Measurements from ENCODE around the gene MYOM1. TPM values are rescaled to one million over a fixed set of nuclear protein-coding genes. Genes with fewer than 3 reads are reported as not detected.

MYOM1 gene
- total RNA-seq, 2 donors from 2014 or later = 0.39 to 1.1 TPM

DNA sequence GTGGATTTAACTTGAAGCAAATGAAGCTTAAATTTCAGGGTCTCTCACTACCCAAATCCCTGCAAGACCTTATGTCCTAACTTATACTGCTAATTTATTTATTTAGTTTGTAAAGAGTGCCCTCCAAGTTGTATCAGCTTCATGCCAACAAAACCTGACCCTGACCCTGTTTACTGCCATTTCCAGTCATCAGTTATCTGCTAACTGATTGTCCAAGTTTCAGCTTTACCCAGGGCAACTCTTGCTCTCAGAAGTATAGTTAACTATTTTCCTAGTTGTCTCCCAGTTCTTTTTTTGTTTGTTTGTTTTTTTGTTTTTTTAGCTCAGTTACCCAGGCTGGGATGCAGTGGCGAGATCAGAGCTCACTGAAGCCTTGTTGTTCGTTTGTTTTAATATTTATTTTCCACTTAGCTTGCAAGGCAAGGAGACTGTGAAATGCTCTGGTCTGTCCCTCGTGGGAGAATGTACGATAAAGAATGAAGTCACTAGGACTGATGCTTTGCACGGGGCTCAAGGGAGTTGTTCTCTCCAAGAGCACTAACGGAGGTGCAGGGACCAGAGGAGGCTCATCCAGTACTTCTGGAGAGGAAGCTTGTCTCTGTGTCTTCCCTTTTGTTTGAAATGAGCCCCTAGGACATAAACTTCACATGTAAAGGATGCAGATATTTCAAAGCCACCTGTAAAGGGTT is 35.3 kb downstream of the MYOM1 start:
- DNase-seq (no peak), ATAC-seq (replicated peaks in 1 of 2) (no peak)
- Mint-ChIP-seq H3K4me3 (no peak overlapping the region), H3K36me3 (ENCODE audit: insufficient read depth in 2 of 2) (no peaks in the 10 kb centered on the region), H3K27ac (no peak overlapping the region), H3K9me3 (no peaks in the 10 kb centered on the region), H3K4me1 (ENCODE audit: low read depth) (no peaks in the 10 kb centered on the region), H3K27me3 (ENCODE audit: low read depth) (no peaks in the 10 kb centered on the region)

DNA sequence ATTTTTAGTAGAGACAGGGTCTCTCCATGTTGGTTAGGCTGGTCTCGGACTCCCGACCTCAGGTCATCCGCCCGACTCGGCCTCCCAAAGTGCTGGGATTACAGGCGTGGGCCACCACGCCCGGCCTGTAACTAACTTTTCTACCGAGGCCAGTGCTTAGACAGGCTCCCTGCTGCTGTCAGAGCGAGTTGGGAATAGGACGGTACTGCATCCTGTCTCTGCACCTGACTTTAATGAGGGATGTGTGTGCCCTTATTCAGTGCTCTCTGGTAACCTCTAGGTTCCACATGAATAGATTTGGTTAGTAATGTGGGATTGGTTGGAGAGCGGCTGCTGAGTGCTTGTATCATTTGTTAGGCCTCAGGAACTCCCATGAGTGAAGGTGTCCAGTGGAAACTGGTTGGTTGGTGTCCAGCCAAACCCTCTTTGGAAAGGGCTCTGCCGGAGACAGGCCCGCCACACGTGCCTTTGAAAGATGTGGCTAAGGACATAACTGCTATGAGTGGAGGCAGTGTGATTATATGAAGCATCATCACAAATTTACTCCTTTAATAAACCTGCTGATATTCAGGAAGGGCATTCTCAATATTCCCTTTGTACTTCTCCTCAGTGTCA is 36.6 kb downstream of the MYOM1 start:
- Mint-ChIP-seq H3K9me3 (no peaks in the 10 kb centered on the region), H3K36me3 (ENCODE audit: insufficient read depth in 2 of 2) (no peaks in the 10 kb centered on the region), H3K4me1 (ENCODE audit: low read depth) (peaks cover 9% of the 10 kb centered on the region), H3K4me3 (no peak overlapping the region), H3K27me3 (ENCODE audit: low read depth) (no peaks in the 10 kb centered on the region), H3K27ac (no peak overlapping the region)
- no peak for DNase-seq
- no peak for ATAC-seq (replicated peaks in 1 of 2)

DNA sequence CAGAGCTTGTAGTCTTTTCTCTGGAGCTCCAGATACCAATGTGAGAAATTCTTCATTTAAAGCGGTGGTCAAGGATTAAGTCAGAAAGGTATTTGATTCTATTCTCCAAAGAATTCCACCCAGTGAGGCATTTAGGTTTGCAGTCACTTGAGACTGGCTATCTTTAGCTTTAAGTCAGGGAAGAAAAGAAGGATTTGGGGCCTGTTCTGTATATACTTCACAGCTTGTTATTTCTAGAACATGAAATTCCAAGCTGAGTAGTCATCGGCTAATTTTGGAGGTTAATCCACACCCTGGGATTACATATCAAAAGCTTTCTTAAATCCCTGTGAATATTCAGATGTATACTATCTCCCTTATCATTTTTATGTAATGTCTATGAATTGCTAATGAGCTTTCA is 39.4 kb downstream of the MYOM1 start:
- Mint-ChIP-seq H3K27me3 (ENCODE audit: low read depth) (no peaks in the 10 kb centered on the region), H3K27ac (no peak overlapping the region), H3K36me3 (ENCODE audit: insufficient read depth in 2 of 2) (no peaks in the 10 kb centered on the region), H3K9me3 (no peaks in the 10 kb centered on the region), H3K4me1 (ENCODE audit: low read depth) (peaks cover 15% of the 10 kb centered on the region), H3K4me3 (no peak overlapping the region)
- no peak for DNase-seq
- ATAC-seq (replicated peaks in 1 of 2) = no peak

DNA sequence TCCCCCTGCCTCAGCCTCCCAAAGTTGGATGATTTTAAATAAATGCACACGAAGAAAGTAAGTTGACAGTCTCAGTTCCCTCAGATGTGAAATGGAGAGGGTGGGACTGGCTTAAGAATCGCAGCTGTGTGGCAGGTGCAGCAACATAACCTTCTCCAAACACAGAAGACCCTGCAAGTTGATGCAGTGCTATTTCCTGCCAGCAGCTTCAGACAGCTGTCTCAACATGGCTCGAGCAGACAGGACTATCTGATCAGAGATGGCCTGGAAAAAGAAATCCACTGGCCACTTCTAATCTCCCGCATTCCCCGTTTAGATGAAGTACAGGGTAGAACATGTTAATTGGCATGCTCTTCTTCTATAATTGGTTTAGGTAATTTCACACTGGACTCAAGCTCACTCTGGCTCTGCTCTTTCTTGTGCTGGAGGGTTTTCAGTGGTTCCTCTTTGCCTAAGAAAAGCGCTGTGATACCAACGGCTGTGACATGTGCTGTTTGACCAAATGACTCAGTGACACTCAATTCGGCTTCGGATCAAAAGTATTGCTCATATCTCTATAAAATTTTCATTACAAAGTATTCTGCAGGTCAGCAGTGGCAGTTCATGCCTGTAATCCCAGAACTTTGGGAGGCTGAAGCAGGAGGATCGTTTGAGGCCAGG is 40.2 kb downstream of the MYOM1 start:
- no peak for ATAC-seq (replicated peaks in 1 of 2)
- Mint-ChIP-seq H3K9me3 (no peaks in the 10 kb centered on the region), H3K4me1 (ENCODE audit: low read depth) (peaks cover 15% of the 10 kb centered on the region), H3K27me3 (ENCODE audit: low read depth) (no peaks in the 10 kb centered on the region), H3K36me3 (ENCODE audit: insufficient read depth in 2 of 2) (no peaks in the 10 kb centered on the region), H3K27ac (no peak overlapping the region), H3K4me3 (no peak overlapping the region)
- no peak for DNase-seq

DNA sequence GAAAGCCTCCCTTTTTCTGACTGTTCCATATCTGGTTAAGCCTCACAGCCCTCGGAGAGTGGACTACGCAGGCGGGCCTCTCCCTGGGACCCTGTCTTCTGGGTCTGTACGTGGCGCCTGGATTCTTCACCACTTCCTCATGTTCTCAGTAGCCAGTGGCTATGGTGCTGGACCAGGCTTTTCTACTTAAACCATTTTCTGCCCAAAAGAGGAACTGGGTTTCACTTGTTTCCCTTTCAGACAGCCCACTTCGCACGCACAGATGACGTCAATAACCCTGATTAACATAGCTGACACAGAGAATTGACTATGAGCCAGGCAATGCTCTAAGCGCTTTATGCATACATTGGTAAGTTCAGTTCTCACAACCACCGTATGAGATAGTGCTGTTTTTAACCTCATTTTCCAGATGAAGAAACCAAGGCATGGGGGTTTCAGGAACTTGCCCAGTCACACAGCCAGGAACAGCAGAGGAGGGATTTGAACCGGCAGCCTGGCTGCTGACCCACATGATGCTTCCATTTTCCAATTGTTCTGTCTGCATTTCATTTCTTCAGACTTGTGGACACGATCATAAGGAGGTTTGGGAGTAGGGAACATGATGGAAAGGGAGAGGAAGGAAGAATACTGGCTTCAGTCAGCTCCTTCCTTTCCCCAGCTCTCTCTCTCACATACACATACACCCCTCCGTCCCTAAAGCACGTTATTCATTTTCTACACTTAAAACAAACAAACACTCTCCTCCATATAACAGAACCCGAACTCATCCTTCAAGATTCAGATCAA is 41.7 kb downstream of the MYOM1 start:
- ATAC-seq (replicated peaks in 1 of 2) (peak; percentile 71 to 88), DNase-seq (peak; percentile 18 to 31)
- no peak overlapping the region for H3K27ac Mint-ChIP-seq
- H3K4me1 Mint-ChIP-seq (ENCODE audit: low read depth) = peaks cover 15% of the 10 kb centered on the region
- H3K36me3 Mint-ChIP-seq (ENCODE audit: insufficient read depth in 2 of 2) = no peaks in the 10 kb centered on the region
- H3K27me3 Mint-ChIP-seq (ENCODE audit: low read depth) = no peaks in the 10 kb centered on the region
- H3K9me3 Mint-ChIP-seq = no peaks in the 10 kb centered on the region
- peak overlapping the region in 1 of 2 donors; percentile 31 for H3K4me3 Mint-ChIP-seq

DNA sequence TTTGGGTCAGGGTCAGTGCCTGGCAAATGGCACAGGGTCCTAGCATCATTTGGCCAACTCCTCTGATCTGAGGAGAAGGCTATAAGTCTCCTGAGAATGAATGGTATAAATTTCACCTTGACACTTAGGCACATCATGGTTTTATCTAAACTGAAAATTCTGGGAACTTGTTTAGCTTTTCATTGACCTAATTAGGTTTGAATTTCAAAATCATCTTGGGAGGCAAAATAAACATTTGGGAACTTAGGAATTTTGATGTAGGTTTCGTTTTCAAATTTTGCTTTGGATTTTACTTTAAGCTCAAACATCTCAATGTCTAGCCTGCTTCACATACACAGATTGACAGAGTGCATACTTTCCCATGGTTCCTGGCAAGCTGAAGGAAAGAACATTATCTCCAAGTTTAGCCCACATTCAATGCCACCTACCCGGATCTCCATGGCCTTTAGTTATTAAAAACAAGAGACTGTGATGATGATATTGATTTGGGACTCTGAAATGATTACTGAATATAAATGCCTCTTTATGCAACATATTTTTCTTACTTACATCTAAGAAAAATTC is 44.5 kb downstream of the MYOM1 start:
- no peak for ATAC-seq (replicated peaks in 1 of 2)
- Mint-ChIP-seq H3K27me3 (ENCODE audit: low read depth) (no peaks in the 10 kb centered on the region), H3K27ac (no peak overlapping the region), H3K4me1 (ENCODE audit: low read depth) (peaks cover 15% of the 10 kb centered on the region), H3K36me3 (ENCODE audit: insufficient read depth in 2 of 2) (no peaks in the 10 kb centered on the region), H3K4me3 (no peak overlapping the region), H3K9me3 (no peaks in the 10 kb centered on the region)
- no peak for DNase-seq

DNA sequence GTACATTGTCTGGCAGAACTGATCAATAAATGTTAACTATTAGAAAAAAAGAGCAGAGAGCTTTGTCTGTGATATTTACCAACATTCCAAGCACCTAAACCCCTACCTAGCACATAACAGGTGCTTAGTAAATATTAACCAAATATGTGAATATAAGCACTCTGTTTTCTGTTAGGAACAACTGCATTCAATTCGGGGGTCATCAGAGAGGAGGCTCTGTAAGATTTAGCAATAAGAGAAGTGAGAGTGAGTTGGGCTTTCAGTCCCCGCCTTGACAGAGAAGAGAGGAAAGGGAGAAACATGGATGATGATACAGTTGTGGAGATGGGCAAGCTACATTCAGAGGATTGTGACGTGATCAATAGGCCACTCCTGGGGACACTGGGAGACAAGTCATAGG is 47.7 kb downstream of the MYOM1 start:
- H3K9me3 Mint-ChIP-seq = no peaks in the 10 kb centered on the region
- no peaks in the 10 kb centered on the region for H3K4me1 Mint-ChIP-seq (ENCODE audit: low read depth)
- ATAC-seq (replicated peaks in 1 of 2) (no peak), DNase-seq (no peak)
- no peaks in the 10 kb centered on the region for H3K36me3 Mint-ChIP-seq (ENCODE audit: insufficient read depth in 2 of 2)
- no peaks in the 10 kb centered on the region for H3K27me3 Mint-ChIP-seq (ENCODE audit: low read depth)
- no peak overlapping the region for H3K27ac Mint-ChIP-seq
- no peak overlapping the region for H3K4me3 Mint-ChIP-seq

DNA sequence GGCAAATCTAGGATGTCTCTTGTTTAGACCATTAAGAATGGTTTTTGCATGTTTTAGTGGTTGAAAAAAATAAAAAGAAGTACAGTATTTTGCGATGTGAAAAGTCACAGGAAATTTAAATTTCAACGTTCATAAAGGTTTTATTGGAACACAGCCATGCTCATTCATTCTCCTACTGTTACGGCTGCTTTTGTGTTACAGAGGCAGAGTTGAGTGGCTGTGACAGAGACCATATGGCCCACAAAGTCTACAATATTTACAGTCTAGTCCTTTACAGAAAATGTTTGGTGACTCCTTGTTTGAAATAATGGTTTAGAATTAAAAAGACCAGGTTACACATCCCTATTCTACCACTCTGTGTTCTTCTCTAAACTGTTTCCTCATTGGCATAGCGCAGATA is 48.1 kb downstream of the MYOM1 start:
- H3K27ac Mint-ChIP-seq = no peak overlapping the region
- ATAC-seq (replicated peaks in 1 of 2) = no peak
- no peaks in the 10 kb centered on the region for H3K4me1 Mint-ChIP-seq (ENCODE audit: low read depth)
- no peaks in the 10 kb centered on the region for H3K9me3 Mint-ChIP-seq
- no peaks in the 10 kb centered on the region for H3K36me3 Mint-ChIP-seq (ENCODE audit: insufficient read depth in 2 of 2)
- H3K4me3 Mint-ChIP-seq = no peak overlapping the region
- DNase-seq = no peak
- H3K27me3 Mint-ChIP-seq (ENCODE audit: low read depth) = no peaks in the 10 kb centered on the region

DNA sequence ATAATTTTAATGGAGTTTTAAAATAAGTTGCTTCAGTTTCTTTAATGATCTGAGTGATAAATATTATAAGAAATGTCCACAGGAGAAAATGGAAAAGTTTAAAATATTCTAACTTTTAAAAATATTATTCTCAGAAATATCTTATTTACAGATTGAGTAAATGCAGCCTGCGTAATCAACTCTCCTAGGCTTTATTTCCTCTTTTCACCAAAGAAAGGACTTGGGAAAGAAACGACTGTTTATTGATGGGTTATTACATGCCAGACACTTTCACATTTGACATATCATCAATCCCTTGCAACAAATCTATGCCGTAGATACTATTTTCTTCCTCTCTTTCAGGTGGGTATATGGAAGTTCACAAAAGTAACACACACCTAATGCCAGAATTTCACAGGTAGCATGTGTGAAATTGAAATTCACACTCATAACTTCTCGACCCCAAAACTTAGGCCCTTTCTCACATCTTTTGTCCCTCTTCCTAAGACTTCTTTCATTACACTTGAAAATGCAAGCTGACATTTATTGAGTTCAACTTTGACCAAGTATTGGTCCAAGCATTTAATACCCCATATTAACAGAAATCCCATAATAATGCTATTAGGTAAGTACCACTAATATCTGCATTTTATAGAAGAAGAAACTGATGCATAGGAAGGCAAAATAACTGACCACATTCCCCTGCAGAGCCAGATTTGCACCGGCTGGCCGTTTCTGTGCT is 49.2 kb downstream of the MYOM1 start:
- no peaks in the 10 kb centered on the region for H3K9me3 Mint-ChIP-seq
- no peaks in the 10 kb centered on the region for H3K36me3 Mint-ChIP-seq (ENCODE audit: insufficient read depth in 2 of 2)
- H3K27me3 Mint-ChIP-seq (ENCODE audit: low read depth) = no peaks in the 10 kb centered on the region
- no peak for DNase-seq
- H3K27ac Mint-ChIP-seq = no peak overlapping the region
- no peak overlapping the region for H3K4me3 Mint-ChIP-seq
- no peaks in the 10 kb centered on the region for H3K4me1 Mint-ChIP-seq (ENCODE audit: low read depth)
- ATAC-seq (replicated peaks in 1 of 2) = no peak

DNA sequence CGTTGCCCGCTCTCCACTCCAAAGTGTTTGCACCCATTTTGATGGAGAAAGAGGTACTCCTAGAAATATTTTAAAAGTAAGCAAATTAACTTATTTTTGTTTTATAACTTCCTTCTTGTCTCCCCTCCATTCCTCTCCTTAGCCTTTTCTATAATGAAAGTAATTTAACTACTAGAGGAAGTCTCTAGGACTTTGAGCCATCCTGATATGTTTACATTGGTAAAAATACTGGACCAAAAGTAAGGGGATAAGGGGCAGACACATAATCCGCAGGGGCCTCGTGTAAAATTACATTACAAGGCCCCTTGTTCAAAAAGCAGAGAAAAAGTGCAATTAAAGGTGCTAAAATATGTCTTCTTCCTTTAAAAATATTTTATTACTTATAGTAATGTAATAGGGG is 55.4 kb downstream of the MYOM1 start:
- no peak for DNase-seq
- H3K36me3 Mint-ChIP-seq (ENCODE audit: insufficient read depth in 2 of 2) = no peaks in the 10 kb centered on the region
- H3K27me3 Mint-ChIP-seq (ENCODE audit: low read depth) = no peaks in the 10 kb centered on the region
- H3K9me3 Mint-ChIP-seq = no peaks in the 10 kb centered on the region
- ATAC-seq (replicated peaks in 1 of 2) = no peak
- peaks cover 5% of the 10 kb centered on the region for H3K4me1 Mint-ChIP-seq (ENCODE audit: low read depth)
- no peak overlapping the region for H3K27ac Mint-ChIP-seq
- H3K4me3 Mint-ChIP-seq = no peak overlapping the region

DNA sequence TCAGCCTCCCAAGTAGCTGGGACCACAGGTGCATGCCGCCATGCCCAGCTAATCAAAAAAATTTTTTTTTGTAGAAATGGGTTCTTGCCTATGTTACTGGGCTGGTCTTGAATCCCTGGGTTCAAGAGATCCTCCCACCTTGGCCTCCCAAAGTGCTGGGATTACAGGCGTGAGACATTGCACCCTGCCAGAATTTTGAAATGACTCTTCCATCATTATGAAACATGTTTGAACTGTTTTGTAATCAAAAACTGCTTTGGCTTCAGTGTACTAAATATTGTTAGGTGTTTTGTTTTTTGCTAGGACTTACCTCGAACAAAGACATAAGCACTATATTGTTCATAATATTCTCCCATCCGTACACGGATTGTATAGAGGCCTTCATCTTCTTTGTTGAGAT is 55.8 kb downstream of the MYOM1 start:
- no peak overlapping the region for H3K4me3 Mint-ChIP-seq
- H3K9me3 Mint-ChIP-seq = no peaks in the 10 kb centered on the region
- no peak overlapping the region for H3K27ac Mint-ChIP-seq
- peaks cover 5% of the 10 kb centered on the region for H3K4me1 Mint-ChIP-seq (ENCODE audit: low read depth)
- H3K27me3 Mint-ChIP-seq (ENCODE audit: low read depth) = no peaks in the 10 kb centered on the region
- H3K36me3 Mint-ChIP-seq (ENCODE audit: insufficient read depth in 2 of 2) = no peaks in the 10 kb centered on the region
- DNase-seq (no peak), ATAC-seq (replicated peaks in 1 of 2) (no peak)

DNA sequence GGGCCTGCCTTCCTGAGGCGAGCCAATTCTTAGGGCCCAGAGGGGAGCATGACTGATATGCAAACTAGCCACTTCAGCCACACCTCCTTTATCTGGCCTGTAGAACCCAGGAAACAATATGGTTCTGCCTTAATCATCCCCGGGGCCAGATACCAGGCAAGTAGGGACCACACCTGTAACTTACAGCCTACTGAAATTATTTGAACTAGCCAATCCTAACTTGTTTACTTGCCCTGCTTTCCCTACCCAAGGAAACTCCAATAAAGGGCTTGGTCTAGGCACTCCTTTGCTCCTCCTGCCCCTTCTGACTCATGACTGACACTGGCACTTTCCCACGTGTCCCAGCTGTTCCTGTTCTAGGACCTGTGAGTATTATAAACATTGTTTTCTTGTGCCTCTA is 57.6 kb downstream of the MYOM1 start:
- no peaks in the 10 kb centered on the region for H3K36me3 Mint-ChIP-seq (ENCODE audit: insufficient read depth in 2 of 2)
- H3K27me3 Mint-ChIP-seq (ENCODE audit: low read depth) = no peaks in the 10 kb centered on the region
- peaks cover 5% of the 10 kb centered on the region for H3K4me1 Mint-ChIP-seq (ENCODE audit: low read depth)
- ATAC-seq (replicated peaks in 1 of 2) (no peak), DNase-seq (no peak)
- no peak overlapping the region for H3K4me3 Mint-ChIP-seq
- no peak overlapping the region for H3K27ac Mint-ChIP-seq
- no peaks in the 10 kb centered on the region for H3K9me3 Mint-ChIP-seq
